Thymus (tissue), 14 donors: ENCODE data around the gene GGCX. TPM values are rescaled to one million over a fixed set of nuclear protein-coding genes. Genes with fewer than 3 reads are reported as not detected.
"Not testable (repeated sequence)": the region's sequence is repeated elsewhere in the genome, so short reads cannot be mapped to it uniquely, and the experiment has no call there.

ENCODE experiments used
- DNase-seq, 9 donors: peaks; one replicate each; pipeline ENCODE4 v3.0.0-alpha.2; 2013; ENCODE audit warnings: low spot score in 9 of 9, low read depth in 6 of 9, missing footprints in 1 of 9
- H3K27ac ChIP-seq, 2 donors: one replicate each; pipeline ENCODE4 v1.5.1; 2013; ENCODE audit warnings: control low read depth in 1 of 2, low read depth in 1 of 2, low read length in 1 of 2, mild to moderate bottlenecking in 1 of 2, moderate library complexity in 1 of 2
- H3K27me3 ChIP-seq, 2 donors: one replicate each; pipeline ENCODE4 v1.5.1; 2013; ENCODE audit warnings: low read length in 1 of 2; ENCODE audit not compliant: control insufficient read depth in 2 of 2, insufficient read depth in 1 of 2
- H3K36me3 ChIP-seq, 2 donors: one replicate each; pipeline ENCODE4 v1.5.1; 2013; ENCODE audit warnings: low read length in 1 of 2, mild to moderate bottlenecking in 1 of 2, moderate library complexity in 1 of 2; ENCODE audit not compliant: control insufficient read depth in 2 of 2, insufficient read depth in 2 of 2
- H3K4me1 ChIP-seq, 2 donors: one replicate each; pipeline ENCODE4 v1.5.1; 2013; ENCODE audit warnings: low read length in 2 of 2; ENCODE audit not compliant: control insufficient read depth in 2 of 2, insufficient read depth in 2 of 2
- H3K4me3 ChIP-seq, 2 donors: one replicate each; pipeline ENCODE4 v1.5.1; 2013; ENCODE audit warnings: low read length in 2 of 2, control low read depth in 1 of 2, mild to moderate bottlenecking in 1 of 2
- H3K9me3 ChIP-seq, 2 donors: one replicate each; pipeline ENCODE4 v1.5.1; 2013; ENCODE audit warnings: low read length in 1 of 2, mild to moderate bottlenecking in 1 of 2; ENCODE audit not compliant: control insufficient read depth in 2 of 2, insufficient read depth in 1 of 2
- WGBS: extraction: QIAGEN DNeasy Blood & Tissue Kit; methylation state at CpG from one replicate; pipeline ENCODE4 v1.1.7; 2013; 5-methylcytosine and 5-hydroxymethylcytosine counted together
- long read RNA-seq, 10 donors: transcript quantifications; one replicate each; lab custom pipeline, GENCODE V29; 2026
- polyA plus RNA-seq: library from polyadenylated mRNA; stranded (reverse); fragments of 200-250 nt; gene quantifications from one replicate; pipeline ENCODE4 v1.2.3, GENCODE V29; 2013
- total RNA-seq: library from RNA; stranded (reverse); fragments of 120-200 nt; gene quantifications from one replicate; pipeline ENCODE4 v1.2.4, GENCODE V29; 2013
- donor health status: healthy.

The GGCX gene
- total RNA-seq (16.5 TPM), polyA plus RNA-seq (17.8 TPM)
- long read RNA-seq, donor 1: 0 reads
- long read RNA-seq, donor 2, full-length matches to known transcripts: 6 of 273 reads
- long read RNA-seq, donor 2, partial matches to known transcripts: 123 of 273 reads
- long read RNA-seq, donor 2, other reads (novel, unspliced or antisense): 144 of 273 reads
- long read RNA-seq, donor 3, transcript GGCX-208 (2 exons, 600 nt): minor isoform, 5 of 12 reads
- long read RNA-seq, donor 3, transcript GGCX-210 (3 exons, 684 nt): major isoform, 6 of 12 reads
- long read RNA-seq, donor 3, partial matches to known transcripts: 0 of 12 reads
- long read RNA-seq, donor 3, other reads (novel, unspliced or antisense): 0 of 12 reads
- long read RNA-seq, donor 4, full-length matches to known transcripts: 8 of 8 reads
- long read RNA-seq, donor 4, partial matches to known transcripts: 0 of 8 reads
- long read RNA-seq, donor 4, other reads (novel, unspliced or antisense): 0 of 8 reads
- long read RNA-seq, donor 5, full-length matches to known transcripts: 8 of 8 reads
- long read RNA-seq, donor 5, partial matches to known transcripts: 0 of 8 reads
- long read RNA-seq, donor 5, other reads (novel, unspliced or antisense): 0 of 8 reads
- long read RNA-seq, donor 6, partial matches to known transcripts: 200 of 233 reads
- long read RNA-seq, donor 6, other reads (novel, unspliced or antisense): 29 of 233 reads
- long read RNA-seq, donor 7, full-length matches to known transcripts: 10 of 10 reads
- long read RNA-seq, donor 7, partial matches to known transcripts: 0 of 10 reads
- long read RNA-seq, donor 7, other reads (novel, unspliced or antisense): 0 of 10 reads
- long read RNA-seq, donor 8, full-length matches to known transcripts: 2 of 68 reads
- long read RNA-seq, donor 8, partial matches to known transcripts: 53 of 68 reads
- long read RNA-seq, donor 8, other reads (novel, unspliced or antisense): 13 of 68 reads
- long read RNA-seq, donor 9, partial matches to known transcripts: 0 of 2 reads
- long read RNA-seq, donor 9, other reads (novel, unspliced or antisense): 0 of 2 reads
- long read RNA-seq, donor 10, partial matches to known transcripts: 48 of 52 reads
- long read RNA-seq, donor 10, other reads (novel, unspliced or antisense): 0 of 52 reads

GRCh38 chr2:85561280-85562212, at the start of gene GGCX:
Gene GGCX (minus strand): TSS chr2:85561493. CDS start chr2:85561428, 65 bp downstream.
- peaks cover 3 to 15% of the 10 kb centered on the region in 2 donors for H3K4me1 ChIP-seq
- 5% methylated on average over 64 of the region's 64 CpGs for WGBS
- H3K27ac ChIP-seq: peak within 1 kb of the TSS; percentile 96 to 97
- H3K27me3 ChIP-seq: no peaks in the 10 kb centered on the region
- peaks cover 3 to 13% of the 10 kb centered on the region in 2 donors for H3K36me3 ChIP-seq
- peak; percentile 88 to 98 (median 92) for DNase-seq
- no peaks in the 10 kb centered on the region for H3K9me3 ChIP-seq
- H3K4me3 ChIP-seq: peak within 1 kb of the TSS; percentile 69 to 94

- no peaks in the 10 kb centered on the region for H3K9me3 ChIP-seq
- no peak for DNase-seq
- H3K4me3 ChIP-seq: no peak overlapping the region
- H3K27me3 ChIP-seq: peaks cover 6 to 16% of the 10 kb centered on the region in 2 donors
- 97% methylated on average over 9 of the region's 9 CpGs for WGBS
- H3K4me1 ChIP-seq: peaks cover 9 to 22% of the 10 kb centered on the region in 2 donors
- H3K36me3 ChIP-seq: peaks cover 19 to 25% of the 10 kb centered on the region in 2 donors
- no peak overlapping the region for H3K27ac ChIP-seq
These were observed 46.2 kb upstream of the GGCX start for GRCh38 chr2:85607268-85608215.

GRCh38 chr2:85606116-85606455, 44.8 kb upstream of the GGCX start:
- DNase-seq: no peak
- 96% methylated on average over 7 of the region's 7 CpGs for WGBS
- Histone ChIP-seq H3K27ac (no peak overlapping the region), H3K4me1 (peaks cover 10 to 19% of the 10 kb centered on the region in 2 donors), H3K36me3 (peaks cover 19 to 25% of the 10 kb centered on the region in 2 donors), H3K9me3 (no peaks in the 10 kb centered on the region), H3K27me3 (peaks cover 14 to 30% of the 10 kb centered on the region in 2 donors), H3K4me3 (no peak overlapping the region)

GRCh38 chr2:85605406-85606115, 44.3 kb upstream of the GGCX start:
- H3K36me3 ChIP-seq: peaks cover 19 to 25% of the 10 kb centered on the region in 2 donors
- H3K27ac ChIP-seq: no peak overlapping the region
- H3K4me1 ChIP-seq: peaks cover 7 to 15% of the 10 kb centered on the region in 2 donors
- H3K4me3 ChIP-seq: no peak overlapping the region
- WGBS: 94% methylated on average over 4 of the region's 4 CpGs
- no peaks in the 10 kb centered on the region for H3K9me3 ChIP-seq
- H3K27me3 ChIP-seq: peaks cover 14 to 31% of the 10 kb centered on the region in 2 donors
- DNase-seq: no peak

GRCh38 chr2:85604568-85605339, 43.5 kb upstream of the GGCX start:
- peaks cover 14 to 31% of the 10 kb centered on the region in 2 donors for H3K27me3 ChIP-seq
- no peak for DNase-seq
- H3K27ac ChIP-seq: no peak overlapping the region
- H3K9me3 ChIP-seq: no peaks in the 10 kb centered on the region
- H3K36me3 ChIP-seq: peaks cover 22 to 25% of the 10 kb centered on the region in 2 donors
- H3K4me3 ChIP-seq: no peak overlapping the region
- WGBS: 92% methylated on average over 6 of the region's 6 CpGs
- H3K4me1 ChIP-seq: peaks cover 3 to 10% of the 10 kb centered on the region in 2 donors

GRCh38 chr2:85604133-85604444, 42.8 kb upstream of the GGCX start:
- DNase-seq, H3K4me3 ChIP-seq, H3K9me3 ChIP-seq, H3K27ac ChIP-seq: not testable (repeated sequence)
- peaks cover 3 to 10% of the 10 kb centered on the region in 2 donors for H3K4me1 ChIP-seq
- H3K36me3 ChIP-seq: peaks cover 20 to 21% of the 10 kb centered on the region in 2 donors
- 96% methylated on average over 3 of the region's 3 CpGs for WGBS
- H3K27me3 ChIP-seq: peaks cover 14 to 31% of the 10 kb centered on the region in 2 donors
